GM23338 (cell line): Measurements from ENCODE around the gene STRBP.

Experiments used
- CREB1 ChIP-seq: fragments of 250-450 bp; sonication (Bioruptor Pico); IDR thresholded peaks from 2 replicates; pipeline ENCODE4 v1.5.0; 2020; ENCODE audit warnings: low read depth, mild to moderate bottlenecking, moderate library complexity
- EZH2 ChIP-seq: fragments of 200-600 bp; sonication (generic); IDR thresholded peaks from one replicate; pipeline ENCODE4 v1.8.0; 2017; ENCODE audit warnings: antibody characterized with exemption, mild to moderate bottlenecking, low read depth; ENCODE audit not compliant: unreplicated experiment
- EZH2phosphoT487 ChIP-seq: fragments of 200-600 bp; sonication (generic); IDR thresholded peaks from one replicate; pipeline ENCODE4 v1.8.1; 2018; ENCODE audit warnings: antibody characterized with exemption; ENCODE audit not compliant: unreplicated experiment
- JUNB ChIP-seq: IDR thresholded peaks from one replicate; pipeline ENCODE4 v1.6.1; 2016; ENCODE audit warnings: antibody characterized with exemption; ENCODE audit not compliant: unreplicated experiment
- NANOG ChIP-seq: IDR thresholded peaks from 2 replicates; pipeline ENCODE4 v1.6.1; 2016; ENCODE audit warnings: antibody characterized with exemption, borderline replicate concordance
- POLR2AphosphoS5 ChIP-seq: IDR thresholded peaks from 2 replicates; pipeline ENCODE4 v1.6.1; 2016; ENCODE audit warnings: antibody characterized with exemption, low read depth
- REST ChIP-seq: IDR thresholded peaks from one replicate; pipeline ENCODE4 v1.6.1; 2018; ENCODE audit warnings: antibody characterized with exemption; ENCODE audit not compliant: unreplicated experiment
- STAT1 ChIP-seq: IDR thresholded peaks from one replicate; pipeline ENCODE4 v1.6.1; 2016; ENCODE audit warnings: antibody characterized with exemption; ENCODE audit not compliant: unreplicated experiment
- ZNF114 ChIP-seq: fragments of 250-450 bp; sonication (Bioruptor Pico); IDR thresholded peaks from 2 replicates; pipeline ENCODE4 v1.5.0; 2020; ENCODE audit warnings: mild to moderate bottlenecking, moderate library complexity
- ZNF331 ChIP-seq: fragments of 250-450 bp; sonication (Bioruptor Pico); IDR thresholded peaks from 2 replicates; pipeline ENCODE4 v1.5.0; 2020; ENCODE audit warnings: low read depth, mild to moderate bottlenecking, moderate library complexity
- ZNF462 ChIP-seq: fragments of 250-450 bp; sonication (Bioruptor Pico); IDR thresholded peaks from 2 replicates; pipeline ENCODE4 v1.5.0; 2020; ENCODE audit warnings: mild to moderate bottlenecking, moderate library complexity
- TF ChIP-seq, protein P1 (sequence below), 2 experiments: fragments of 200-600 bp in 1 of 2; sonication (generic) in 1 of 2; conservative IDR thresholded peaks; 2 replicates each; pipeline versions ENCODE4 v1.5.1 to v1.6.1; 2016 to 2017; ENCODE audit warnings: antibody characterized with exemption in 2 of 2, low read depth in 2 of 2, mild to moderate bottlenecking in 2 of 2, moderate library complexity in 1 of 2
- TF ChIP-seq, protein P2 (sequence below): IDR thresholded peaks from 2 replicates; pipeline ENCODE4 v1.6.1; 2016; ENCODE audit warnings: antibody characterized with exemption

DNA sequence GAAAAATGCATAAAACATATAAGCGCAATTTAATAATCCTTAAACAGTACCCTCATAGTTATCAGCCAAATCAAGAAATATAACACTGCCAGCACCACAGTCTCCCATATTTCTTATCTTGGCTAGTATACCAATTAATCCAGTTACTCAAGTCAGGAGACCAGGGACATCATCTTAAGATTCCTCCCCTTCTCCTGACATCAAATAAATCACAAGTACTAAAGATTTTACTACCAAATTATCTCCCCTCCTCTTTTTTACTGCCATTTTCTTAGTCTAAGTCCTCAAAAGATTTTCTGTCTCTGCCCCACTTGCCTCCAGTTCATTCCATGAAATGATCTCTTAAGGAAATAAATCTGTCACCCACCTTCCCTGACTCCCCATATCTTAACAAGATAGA, 37.0 kb downstream of the STRBP start:
- TF ChIP-seq, protein P1, sequence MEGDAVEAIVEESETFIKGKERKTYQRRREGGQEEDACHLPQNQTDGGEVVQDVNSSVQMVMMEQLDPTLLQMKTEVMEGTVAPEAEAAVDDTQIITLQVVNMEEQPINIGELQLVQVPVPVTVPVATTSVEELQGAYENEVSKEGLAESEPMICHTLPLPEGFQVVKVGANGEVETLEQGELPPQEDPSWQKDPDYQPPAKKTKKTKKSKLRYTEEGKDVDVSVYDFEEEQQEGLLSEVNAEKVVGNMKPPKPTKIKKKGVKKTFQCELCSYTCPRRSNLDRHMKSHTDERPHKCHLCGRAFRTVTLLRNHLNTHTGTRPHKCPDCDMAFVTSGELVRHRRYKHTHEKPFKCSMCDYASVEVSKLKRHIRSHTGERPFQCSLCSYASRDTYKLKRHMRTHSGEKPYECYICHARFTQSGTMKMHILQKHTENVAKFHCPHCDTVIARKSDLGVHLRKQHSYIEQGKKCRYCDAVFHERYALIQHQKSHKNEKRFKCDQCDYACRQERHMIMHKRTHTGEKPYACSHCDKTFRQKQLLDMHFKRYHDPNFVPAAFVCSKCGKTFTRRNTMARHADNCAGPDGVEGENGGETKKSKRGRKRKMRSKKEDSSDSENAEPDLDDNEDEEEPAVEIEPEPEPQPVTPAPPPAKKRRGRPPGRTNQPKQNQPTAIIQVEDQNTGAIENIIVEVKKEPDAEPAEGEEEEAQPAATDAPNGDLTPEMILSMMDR (conservative IDR thresholded peaks at IDR 0.05; ENCODE audit: low read depth in 2 of 2) = no peak
- TF ChIP-seq POLR2AphosphoS5 (no peak), EZH2 (no peak), REST (no peak), ZNF114 (no peak), NANOG (no peak), JUNB (no peak), CREB1 (CRISPR knock-in tag) (no peak), EZH2phosphoT487 (no peak), STAT1 (no peak), ZNF331 (no peak), ZNF462 (no peak)
- TF ChIP-seq, protein P2, sequence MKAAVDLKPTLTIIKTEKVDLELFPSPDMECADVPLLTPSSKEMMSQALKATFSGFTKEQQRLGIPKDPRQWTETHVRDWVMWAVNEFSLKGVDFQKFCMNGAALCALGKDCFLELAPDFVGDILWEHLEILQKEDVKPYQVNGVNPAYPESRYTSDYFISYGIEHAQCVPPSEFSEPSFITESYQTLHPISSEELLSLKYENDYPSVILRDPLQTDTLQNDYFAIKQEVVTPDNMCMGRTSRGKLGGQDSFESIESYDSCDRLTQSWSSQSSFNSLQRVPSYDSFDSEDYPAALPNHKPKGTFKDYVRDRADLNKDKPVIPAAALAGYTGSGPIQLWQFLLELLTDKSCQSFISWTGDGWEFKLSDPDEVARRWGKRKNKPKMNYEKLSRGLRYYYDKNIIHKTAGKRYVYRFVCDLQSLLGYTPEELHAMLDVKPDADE = no peak
